Measurements from ENCODE around the gene ZIM2. TPM values are rescaled to one million over a fixed set of nuclear protein-coding genes. Genes with fewer than 3 reads are reported as not detected.

ZIM2 gene
- total RNA-seq, 1 experiment from 2014 or later = not detected

DNA sequence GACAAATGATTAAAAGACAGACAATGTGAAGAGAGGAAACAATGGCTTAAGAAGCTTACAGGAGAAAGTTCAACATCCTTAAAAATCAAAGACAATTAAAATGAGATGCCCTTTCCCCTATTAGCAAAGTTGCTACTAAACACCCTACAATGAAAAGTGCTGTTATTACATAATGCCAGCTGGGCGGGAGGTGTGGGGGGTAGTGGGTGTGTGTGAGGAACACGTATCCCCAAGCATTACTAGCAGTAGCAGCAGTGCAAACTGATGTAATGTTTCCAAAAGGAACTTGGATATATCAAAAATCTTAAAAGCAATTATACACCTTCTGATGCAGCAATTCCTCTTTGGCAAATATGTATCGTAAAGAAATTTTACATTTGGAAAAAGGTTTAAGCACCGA, 70.9 kb downstream of the ZIM2 start:
- H3K9me2 ChIP-seq (ENCODE audit: insufficient read depth) = no peaks in the 10 kb centered on the region
- H3K79me2 ChIP-seq (ENCODE audit: low read depth) = no peaks in the 10 kb centered on the region
- TF ChIP-seq EZH2 (IDR thresholded peaks at IDR 0.05; ENCODE audit: low read depth) = no peak
- TF ChIP-seq, protein P1, sequence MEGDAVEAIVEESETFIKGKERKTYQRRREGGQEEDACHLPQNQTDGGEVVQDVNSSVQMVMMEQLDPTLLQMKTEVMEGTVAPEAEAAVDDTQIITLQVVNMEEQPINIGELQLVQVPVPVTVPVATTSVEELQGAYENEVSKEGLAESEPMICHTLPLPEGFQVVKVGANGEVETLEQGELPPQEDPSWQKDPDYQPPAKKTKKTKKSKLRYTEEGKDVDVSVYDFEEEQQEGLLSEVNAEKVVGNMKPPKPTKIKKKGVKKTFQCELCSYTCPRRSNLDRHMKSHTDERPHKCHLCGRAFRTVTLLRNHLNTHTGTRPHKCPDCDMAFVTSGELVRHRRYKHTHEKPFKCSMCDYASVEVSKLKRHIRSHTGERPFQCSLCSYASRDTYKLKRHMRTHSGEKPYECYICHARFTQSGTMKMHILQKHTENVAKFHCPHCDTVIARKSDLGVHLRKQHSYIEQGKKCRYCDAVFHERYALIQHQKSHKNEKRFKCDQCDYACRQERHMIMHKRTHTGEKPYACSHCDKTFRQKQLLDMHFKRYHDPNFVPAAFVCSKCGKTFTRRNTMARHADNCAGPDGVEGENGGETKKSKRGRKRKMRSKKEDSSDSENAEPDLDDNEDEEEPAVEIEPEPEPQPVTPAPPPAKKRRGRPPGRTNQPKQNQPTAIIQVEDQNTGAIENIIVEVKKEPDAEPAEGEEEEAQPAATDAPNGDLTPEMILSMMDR (conservative IDR thresholded peaks at IDR 0.05) = no peak
- DNase-seq = no peak
- intact Hi-C loops (cut with micrococcal nuclease; ENCODE audit: unreplicated experiment) = no loop called here
- ChIA-PET POLR2A (ENCODE audit: unreplicated experiment) (no interaction called here), CTCF (no interaction called here)
- no peak overlapping the region for H3K4me2 ChIP-seq
- no peak overlapping the region for H2AFZ ChIP-seq
- H4K20me1 ChIP-seq (ENCODE audit: insufficient read depth) = no peaks in the 10 kb centered on the region
- no peaks in the 10 kb centered on the region for H3F3A ChIP-seq (ENCODE audit: insufficient read depth, low read depth)
- no peak overlapping the region for H3K4me3 ChIP-seq
- no peaks in the 10 kb centered on the region for H3K9me3 ChIP-seq (ENCODE audit: insufficient read depth, low read depth)
- no TSS peak for BruUV-seq (replicated peaks)
- no peak overlapping the region for H3K27ac ChIP-seq
- no peaks in the 10 kb centered on the region for H3K36me3 ChIP-seq (ENCODE audit: low read depth)
- H3K4me1 ChIP-seq (replicated peaks; ENCODE audit: insufficient read depth) = no peaks in the 10 kb centered on the region
- peaks cover 15% of the 10 kb centered on the region; the same call in 1 of the 2 replicates for H3K27me3 ChIP-seq (ENCODE audit: insufficient read depth, low read depth)

DNA sequence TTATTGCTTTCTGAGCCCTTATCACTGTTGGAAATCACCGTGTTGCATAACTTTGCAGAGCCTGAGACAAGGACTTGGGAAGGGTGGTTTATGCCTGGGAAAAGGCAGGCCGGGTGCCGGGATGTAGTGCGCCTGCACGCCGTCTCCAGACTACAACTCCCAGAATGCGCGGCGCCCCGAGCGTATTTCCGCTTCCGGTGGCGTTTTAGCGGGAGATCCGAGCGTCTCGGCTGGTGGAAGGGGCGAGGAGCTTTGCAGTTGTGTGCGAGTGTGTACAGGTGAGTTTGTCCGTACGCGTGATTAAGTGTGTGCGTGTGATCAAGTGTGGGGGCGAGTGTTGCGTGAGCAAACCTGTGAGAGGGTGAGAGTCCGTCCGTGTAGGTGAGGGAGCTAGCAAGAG, 75.4 kb downstream of the ZIM2 start:
- ChIA-PET POLR2A (ENCODE audit: unreplicated experiment) (no interaction called here), CTCF (no interaction called here)
- H3K27me3 ChIP-seq (ENCODE audit: insufficient read depth, low read depth) = peaks cover 14% of the 10 kb centered on the region; the same call in 1 of the 2 replicates
- no peaks in the 10 kb centered on the region for H3K36me3 ChIP-seq (ENCODE audit: low read depth)
- H3K27ac ChIP-seq = no peak overlapping the region
- no TSS peak for BruUV-seq (replicated peaks)
- H3K9me3 ChIP-seq (ENCODE audit: insufficient read depth, low read depth) = no peaks in the 10 kb centered on the region
- no peak overlapping the region for H3K4me2 ChIP-seq
- H2AFZ ChIP-seq = no peak overlapping the region
- no peaks in the 10 kb centered on the region for H3K4me1 ChIP-seq (replicated peaks; ENCODE audit: insufficient read depth)
- H3K9me2 ChIP-seq (ENCODE audit: insufficient read depth) = no peaks in the 10 kb centered on the region; the same call in 1 of the 2 replicates
- no peak for TF ChIP-seq EZH2 (IDR thresholded peaks at IDR 0.05; ENCODE audit: low read depth)
- TF ChIP-seq, protein P1 (conservative IDR thresholded peaks at IDR 0.05) = no peak
- intact Hi-C loops (cut with micrococcal nuclease; ENCODE audit: unreplicated experiment) = no loop called here
- H4K20me1 ChIP-seq (ENCODE audit: insufficient read depth) = no peaks in the 10 kb centered on the region
- DNase-seq = no peak
- H3F3A ChIP-seq (ENCODE audit: insufficient read depth, low read depth) = no peaks in the 10 kb centered on the region
- no peaks in the 10 kb centered on the region for H3K79me2 ChIP-seq (ENCODE audit: low read depth)
- no peak overlapping the region for H3K4me3 ChIP-seq

DNA sequence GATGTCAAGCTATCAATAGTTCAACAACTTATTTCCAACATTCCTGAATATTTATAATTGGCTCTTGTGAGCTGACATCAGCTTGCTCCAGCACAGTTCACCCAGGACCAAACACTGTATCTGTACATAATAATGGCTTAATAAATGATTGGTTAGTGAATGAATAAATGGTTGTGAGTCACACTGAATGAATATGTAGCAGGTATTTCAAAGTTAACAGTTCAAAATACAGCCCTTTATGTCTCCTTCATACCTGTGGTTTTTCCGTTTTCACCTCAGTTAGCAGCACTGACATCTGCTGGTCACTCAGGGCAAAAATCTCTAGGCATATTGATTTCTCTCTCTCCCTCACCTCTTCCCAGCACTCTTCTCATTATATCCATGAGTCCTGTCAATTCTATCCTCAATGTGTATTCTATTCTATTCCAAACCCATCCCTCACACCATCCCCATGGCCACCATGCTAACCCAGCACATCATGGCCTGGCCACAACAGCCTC, 76.3 kb downstream of the ZIM2 start:
- H3K79me2 ChIP-seq (ENCODE audit: low read depth) = no peaks in the 10 kb centered on the region
- ChIA-PET POLR2A (ENCODE audit: unreplicated experiment) (no interaction called here), CTCF (no interaction called here)
- H3K9me2 ChIP-seq (ENCODE audit: insufficient read depth) = no peaks in the 10 kb centered on the region; the same call in 1 of the 2 replicates
- H3K4me2 ChIP-seq = no peak overlapping the region
- no peaks in the 10 kb centered on the region for H3K9me3 ChIP-seq (ENCODE audit: insufficient read depth, low read depth)
- no peaks in the 10 kb centered on the region for H4K20me1 ChIP-seq (ENCODE audit: insufficient read depth)
- H3K27me3 ChIP-seq (ENCODE audit: insufficient read depth, low read depth) = peaks cover 6% of the 10 kb centered on the region; the same call in 1 of the 2 replicates
- intact Hi-C loops (cut with micrococcal nuclease; ENCODE audit: unreplicated experiment) = no loop called here
- no peak for TF ChIP-seq EZH2 (IDR thresholded peaks at IDR 0.05; ENCODE audit: low read depth)
- TF ChIP-seq, protein P1 (conservative IDR thresholded peaks at IDR 0.05) = no peak; the same call in 1 of the 2 replicates
- DNase-seq = no peak
- no peak overlapping the region for H2AFZ ChIP-seq
- no peak overlapping the region for H3K27ac ChIP-seq
- H3K4me3 ChIP-seq = no peak overlapping the region
- no TSS peak for BruUV-seq (replicated peaks)
- H3K4me1 ChIP-seq (replicated peaks; ENCODE audit: insufficient read depth) = no peaks in the 10 kb centered on the region
- no peaks in the 10 kb centered on the region for H3K36me3 ChIP-seq (ENCODE audit: low read depth)
- H3F3A ChIP-seq (ENCODE audit: insufficient read depth, low read depth) = no peaks in the 10 kb centered on the region

Data from PC-9 (cell line).